SK-N-SH (cell line): ENCODE measurements around the gene ATP11A. TPM values are rescaled to one million over a fixed set of nuclear protein-coding genes. Genes with fewer than 3 reads are reported as not detected.

Experiments used
- CTCF ChIA-PET: fragments of 300-600, 350-600 bp; formaldehyde crosslinking; extraction: SDS; loops from one replicate; lab custom pipeline; 2021; lab: Yijun Ruan, JAX
- POLR2A ChIA-PET: fragments of 350-600 bp; sonication (Branson Sonifier 250); formaldehyde crosslinking; extraction: SDS; loops from one replicate; lab custom pipeline; 2020; ENCODE audit warnings: antibody characterized with exemption, inconsistent platforms; lab: Yijun Ruan, JAX
- DNase-seq: peaks from one replicate; pipeline ENCODE4 v3.0.0; 2012
- H2AFZ ChIP-seq: fragments of 200-600 bp; sonication (generic); 2 replicates; pipeline ENCODE4 v1.8.1; 2016; ENCODE audit warnings: antibody characterized with exemption, mild to moderate bottlenecking, low read depth
- H3F3A ChIP-seq: fragments of 200-600 bp; sonication (generic); replicated peaks from 2 replicates; pipeline ENCODE3; 2016; ENCODE audit warnings: antibody characterized with exemption, mild to moderate bottlenecking; ENCODE audit not compliant: insufficient read depth
- H3K27ac ChIP-seq, 2 experiments: fragments of 200-500 bp in 1 of 2; fragments of 200-600 bp in 1 of 2; sonication (Bioruptor generic) in 1 of 2; sonication (generic), shearing (Covaris generic) in 1 of 2; 2 replicates each; pipeline versions ENCODE4 v1.5.1 to v1.6.1; 2014 to 2016; ENCODE audit warnings: low read depth in 2 of 2, inconsistent platforms in 1 of 2, low read length in 1 of 2, mild to moderate bottlenecking in 1 of 2, mixed read lengths in 1 of 2
- H3K27me3 ChIP-seq: fragments of 200-600 bp; sonication (generic), shearing (Covaris generic); 2 replicates; pipeline ENCODE4 v1.6.1; 2016; ENCODE audit warnings: mixed run types; ENCODE audit not compliant: insufficient read depth
- H3K36me3 ChIP-seq, 2 experiments: fragments of 200-500 bp in 1 of 2; fragments of 200-600 bp in 1 of 2; sonication (Bioruptor generic) in 1 of 2; sonication (generic) in 1 of 2; replicated peaks in 1 of 2; 2 replicates each; pipeline versions ENCODE3 to v1.5.1; 2014 to 2016; ENCODE audit warnings: low read length in 1 of 2, mild to moderate bottlenecking in 1 of 2; ENCODE audit not compliant: insufficient read depth in 2 of 2, control insufficient read depth in 1 of 2
- H3K4me1 ChIP-seq, 2 experiments: fragments of 200-500 bp in 1 of 2; fragments of 200-600 bp in 1 of 2; sonication (Bioruptor generic) in 1 of 2; sonication (generic), shearing (Covaris generic) in 1 of 2; 2 replicates each; pipeline versions ENCODE4 v1.5.1 to v1.6.1; 2014 to 2016; ENCODE audit warnings: low read depth in 1 of 2, low read length in 1 of 2, mixed run types in 1 of 2; ENCODE audit not compliant: insufficient read depth in 2 of 2, control insufficient read depth in 1 of 2
- H3K4me2 ChIP-seq: fragments of 200-600 bp; sonication (generic), shearing (Covaris generic); 2 replicates; pipeline ENCODE4 v1.6.1; 2017; ENCODE audit warnings: mixed run types
- H3K4me3 ChIP-seq, 2 experiments: fragments of 200-500 bp in 1 of 2; fragments of 200-600 bp in 1 of 2; sonication (Bioruptor generic) in 1 of 2; sonication (generic), shearing (Covaris generic) in 1 of 2; 2 replicates each; pipeline versions ENCODE4 v1.5.1 to v1.8.1; 2014 to 2016; ENCODE audit warnings: low read depth in 2 of 2, inconsistent platforms in 1 of 2, low read length in 1 of 2, mild to moderate bottlenecking in 1 of 2, mixed read lengths in 1 of 2, moderate library complexity in 1 of 2
- H3K79me2 ChIP-seq: fragments of 200-600 bp; sonication (generic); 2 replicates; pipeline ENCODE4 v1.8.1; 2017; ENCODE audit warnings: mild to moderate bottlenecking; ENCODE audit not compliant: insufficient read depth
- H3K9ac ChIP-seq: fragments of 200-600 bp; sonication (generic); 2 replicates; pipeline ENCODE4 v1.6.1; 2017; ENCODE audit warnings: mixed run types
- H3K9me2 ChIP-seq: fragments of 200-600 bp; sonication (generic); 2 replicates; pipeline ENCODE4 v1.6.1; 2017; ENCODE audit warnings: mixed run types
- H3K9me3 ChIP-seq: fragments of 200-600 bp; sonication (generic); 2 replicates; pipeline ENCODE4 v1.6.1; 2017; ENCODE audit warnings: mixed run types, mild to moderate bottlenecking, moderate library complexity
- H4K20me1 ChIP-seq: fragments of 200-600 bp; sonication (generic); 2 replicates; pipeline ENCODE4 v1.6.1; 2017; ENCODE audit warnings: mild to moderate bottlenecking, mixed run types; ENCODE audit not compliant: insufficient read depth
- ELF1 ChIP-seq: IDR thresholded peaks from 2 replicates; pipeline ENCODE4 v1.4.0; 2012
- EP300 ChIP-seq, 2 experiments: IDR thresholded peaks; 2 replicates each; pipeline versions ENCODE4 v1.4.0 to v1.6.1; 2012; ENCODE audit warnings: borderline replicate concordance in 1 of 2, low read depth in 1 of 2, low read length in 1 of 2
- EZH2phosphoT487 ChIP-seq: fragments of 200-600 bp; sonication (generic); IDR thresholded peaks from 2 replicates; pipeline ENCODE4 v1.6.1; 2017; ENCODE audit warnings: low read depth, mixed run types, mild to moderate bottlenecking, antibody characterized with exemption, moderate library complexity, borderline replicate concordance
- FOXM1 ChIP-seq: IDR thresholded peaks from 2 replicates; pipeline ENCODE4 v1.4.0; 2012; ENCODE audit warnings: low read depth, mild to moderate bottlenecking
- GATA2 ChIP-seq: sonication (generic); formaldehyde crosslinking; IDR thresholded peaks from 2 replicates; pipeline ENCODE4 v1.5.0; 2020; ENCODE audit warnings: mild to moderate bottlenecking, missing genetic modification reagents
- JUND ChIP-seq: IDR thresholded peaks from 2 replicates; pipeline ENCODE4 v1.4.0; 2012
- NFIC ChIP-seq: IDR thresholded peaks from 2 replicates; pipeline ENCODE4 v1.4.0; 2012; ENCODE audit warnings: borderline replicate concordance
- NRF1 ChIP-seq: IDR thresholded peaks from 2 replicates; pipeline ENCODE4 v1.6.1; 2012; ENCODE audit warnings: low read depth, mild to moderate bottlenecking, low read length
- POLR2AphosphoS5 ChIP-seq: IDR thresholded peaks from 2 replicates; pipeline ENCODE4 v1.6.1; 2012; ENCODE audit warnings: low read depth, low read length
- RCOR1 ChIP-seq: fragments of 150-350 bp; IDR thresholded peaks from 2 replicates; pipeline ENCODE4 v1.6.1; 2017; ENCODE audit warnings: antibody characterized with exemption, low read length
- RFX5 ChIP-seq: IDR thresholded peaks from 2 replicates; pipeline ENCODE4 v1.6.1; 2012; ENCODE audit warnings: mild to moderate bottlenecking, improper control_type of control experiment, low read length
- SIN3A ChIP-seq: IDR thresholded peaks from 2 replicates; pipeline ENCODE4 v1.6.1; 2012; ENCODE audit warnings: low read depth, mild to moderate bottlenecking, low read length, moderate library complexity, borderline replicate concordance
- SMC3 ChIP-seq: IDR thresholded peaks from 2 replicates; pipeline ENCODE4 v1.6.1; 2012; ENCODE audit warnings: low read depth, low read length, improper control_type of control experiment
- TAF1 ChIP-seq: IDR thresholded peaks from 2 replicates; pipeline ENCODE4 v1.6.1; 2012; ENCODE audit warnings: low read depth, mild to moderate bottlenecking, low read length, moderate library complexity, borderline replicate concordance
- WGBS: methylation state at CpG from one replicate; pipeline ENCODE4 v1.1.6; 2017; ENCODE audit warnings: low lambda C conversion rate; 5-methylcytosine and 5-hydroxymethylcytosine counted together
- polyA plus RNA-seq, 3 experiments: library from polyadenylated mRNA; depleted of rRNA; stranded (reverse); fragments of >200 nt; gene quantifications; 2 replicates each; pipeline ENCODE4 v1.2.3, GENCODE V29; 2012
- TF ChIP-seq, protein P1 (sequence below): IDR thresholded peaks from 2 replicates; pipeline ENCODE4 v1.4.0; 2012; ENCODE audit warnings: low read depth, borderline replicate concordance
- TF ChIP-seq, protein P2 (sequence below): fragments of 200-600 bp; sonication (generic); IDR thresholded peaks from 2 replicates; pipeline ENCODE4 v1.6.1; 2017; ENCODE audit warnings: antibody characterized with exemption, mild to moderate bottlenecking, moderate library complexity
- TF ChIP-seq, protein P3 (sequence below): fragments of 150-350 bp; IDR thresholded peaks from 2 replicates; pipeline ENCODE4 v1.6.1; 2017; ENCODE audit warnings: antibody characterized with exemption, low read length, low read depth, borderline replicate concordance

The ATP11A gene
- polyA plus RNA-seq, 1 of the 3 experiments (the other 2 are of a cell fraction), result 4.1 TPM

DNA sequence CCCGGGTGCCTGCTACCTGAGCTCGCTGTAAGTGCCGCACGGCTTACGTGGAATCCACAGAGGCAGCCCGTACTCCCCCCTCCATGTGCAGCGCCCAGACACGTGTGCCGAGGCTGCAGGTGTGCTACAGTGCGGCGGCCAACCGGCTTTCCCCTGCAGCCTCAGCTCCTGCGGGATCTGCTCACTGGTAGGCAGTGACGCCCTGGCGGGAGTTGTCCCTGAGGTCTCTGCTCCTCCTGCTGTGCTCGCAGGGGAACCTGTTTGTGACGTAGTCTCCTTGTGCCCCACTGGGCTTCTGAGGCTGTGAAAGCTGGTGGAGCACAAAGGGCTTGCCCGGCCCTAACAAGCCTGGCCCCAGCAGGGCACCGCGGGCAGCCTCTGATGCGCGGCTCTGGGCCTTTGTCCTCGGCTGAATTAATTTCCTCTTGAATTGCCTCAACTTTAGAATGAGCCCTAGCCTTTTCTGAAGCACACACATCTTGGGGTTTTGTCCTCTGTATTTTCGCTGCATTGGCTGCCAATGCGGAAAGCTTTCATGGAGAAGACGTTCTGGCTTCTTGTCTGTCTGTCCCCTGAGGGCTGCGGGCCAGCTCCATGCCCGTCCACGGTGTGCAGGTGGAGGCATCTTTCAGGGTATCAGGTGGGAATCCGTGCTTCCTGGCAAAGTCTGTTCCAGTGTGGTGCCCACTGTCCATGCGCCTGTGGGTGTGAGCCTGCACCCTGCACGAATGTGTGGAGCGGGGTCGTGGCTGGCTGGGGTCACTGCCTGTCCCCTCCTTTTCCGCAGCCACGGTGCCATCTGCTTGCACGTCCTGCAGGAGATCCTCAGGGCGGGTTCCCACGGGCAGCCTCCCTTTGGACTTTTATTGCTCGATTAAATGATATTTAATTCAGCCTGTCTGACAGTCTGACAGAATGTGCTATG is 201.9 kb downstream of the ATP11A start:
- H4K20me1 ChIP-seq, result no peaks in the 10 kb centered on the region
- POLR2A ChIA-PET, result no interaction called here
- peaks cover 0 to 12% of the 10 kb centered on the region in 2 experiments; a peak in 1 of 4 replicates for H3K4me1 ChIP-seq
- no peaks in the 10 kb centered on the region for H3F3A ChIP-seq
- no peak for DNase-seq
- CTCF ChIA-PET, result interaction anchor here (1.7 kb wide), 1 partner anchor 42 kb away, joined by 3 read pairs; no protein-coding TSS in a partner anchor
- H3K4me2 ChIP-seq, result no peak overlapping the region
- no peaks in the 10 kb centered on the region for H3K36me3 ChIP-seq
- H3K27me3 ChIP-seq, result peaks cover 10% of the 10 kb centered on the region
- TF ChIP-seq NRF1 (no peak), GATA2 (no peak), FOXM1 (no peak), SMC3 (no peak), POLR2AphosphoS5 (no peak), TAF1 (no peak), NFIC (no peak), EP300 (IDR thresholded peaks at IDR 0.05; ENCODE audit: borderline replicate concordance in 1 of 2, low read depth in 1 of 2, low read length in 1 of 2) (no peak), SIN3A (no peak), RCOR1 (no peak), ELF1 (no peak), EZH2phosphoT487 (no peak), JUND (no peak), RFX5 (no peak)
- TF ChIP-seq, protein P1, sequence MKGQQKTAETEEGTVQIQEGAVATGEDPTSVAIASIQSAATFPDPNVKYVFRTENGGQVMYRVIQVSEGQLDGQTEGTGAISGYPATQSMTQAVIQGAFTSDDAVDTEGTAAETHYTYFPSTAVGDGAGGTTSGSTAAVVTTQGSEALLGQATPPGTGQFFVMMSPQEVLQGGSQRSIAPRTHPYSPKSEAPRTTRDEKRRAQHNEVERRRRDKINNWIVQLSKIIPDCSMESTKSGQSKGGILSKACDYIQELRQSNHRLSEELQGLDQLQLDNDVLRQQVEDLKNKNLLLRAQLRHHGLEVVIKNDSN, result no peak
- TF ChIP-seq, protein P2, sequence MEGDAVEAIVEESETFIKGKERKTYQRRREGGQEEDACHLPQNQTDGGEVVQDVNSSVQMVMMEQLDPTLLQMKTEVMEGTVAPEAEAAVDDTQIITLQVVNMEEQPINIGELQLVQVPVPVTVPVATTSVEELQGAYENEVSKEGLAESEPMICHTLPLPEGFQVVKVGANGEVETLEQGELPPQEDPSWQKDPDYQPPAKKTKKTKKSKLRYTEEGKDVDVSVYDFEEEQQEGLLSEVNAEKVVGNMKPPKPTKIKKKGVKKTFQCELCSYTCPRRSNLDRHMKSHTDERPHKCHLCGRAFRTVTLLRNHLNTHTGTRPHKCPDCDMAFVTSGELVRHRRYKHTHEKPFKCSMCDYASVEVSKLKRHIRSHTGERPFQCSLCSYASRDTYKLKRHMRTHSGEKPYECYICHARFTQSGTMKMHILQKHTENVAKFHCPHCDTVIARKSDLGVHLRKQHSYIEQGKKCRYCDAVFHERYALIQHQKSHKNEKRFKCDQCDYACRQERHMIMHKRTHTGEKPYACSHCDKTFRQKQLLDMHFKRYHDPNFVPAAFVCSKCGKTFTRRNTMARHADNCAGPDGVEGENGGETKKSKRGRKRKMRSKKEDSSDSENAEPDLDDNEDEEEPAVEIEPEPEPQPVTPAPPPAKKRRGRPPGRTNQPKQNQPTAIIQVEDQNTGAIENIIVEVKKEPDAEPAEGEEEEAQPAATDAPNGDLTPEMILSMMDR, result no peak
- TF ChIP-seq, protein P3, sequence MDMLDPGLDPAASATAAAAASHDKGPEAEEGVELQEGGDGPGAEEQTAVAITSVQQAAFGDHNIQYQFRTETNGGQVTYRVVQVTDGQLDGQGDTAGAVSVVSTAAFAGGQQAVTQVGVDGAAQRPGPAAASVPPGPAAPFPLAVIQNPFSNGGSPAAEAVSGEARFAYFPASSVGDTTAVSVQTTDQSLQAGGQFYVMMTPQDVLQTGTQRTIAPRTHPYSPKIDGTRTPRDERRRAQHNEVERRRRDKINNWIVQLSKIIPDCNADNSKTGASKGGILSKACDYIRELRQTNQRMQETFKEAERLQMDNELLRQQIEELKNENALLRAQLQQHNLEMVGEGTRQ, result no peak
- no peak overlapping the region for H3K9ac ChIP-seq
- H2AFZ ChIP-seq, result no peak overlapping the region
- H3K4me3 ChIP-seq, result no peak overlapping the region
- WGBS, result 79% methylated on average over 16 of the region's 40 CpGs
- no peaks in the 10 kb centered on the region for H3K9me2 ChIP-seq
- H3K27ac ChIP-seq, result no peak overlapping the region
- H3K9me3 ChIP-seq, result no peaks in the 10 kb centered on the region
- no peaks in the 10 kb centered on the region for H3K79me2 ChIP-seq
